A673 (cell line): ENCODE measurements around the gene PPP1R12C. TPM values are rescaled to one million over a fixed set of nuclear protein-coding genes. Genes with fewer than 3 reads are reported as not detected.

ENCODE experiments used
- BruUV-seq: library from RNA; stranded (reverse); fragments of 400-500 nt; replicated peaks from 2 replicates; lab custom pipeline; 2021; lab: Mats Ljungman, UMichigan
- CTCF ChIA-PET: fragments of 300-600 bp; sonication (Branson Sonifier 250); formaldehyde crosslinking; loops from one replicate; lab custom pipeline; 2022; ENCODE audit warnings: antibody characterized with exemption; lab: Charles Lee
- POLR2A ChIA-PET: fragments of 300-600 bp; sonication (Branson Sonifier 250); formaldehyde crosslinking; loops from one replicate; lab custom pipeline; 2022; ENCODE audit warnings: antibody characterized with exemption; ENCODE audit not compliant: low non-redundant PET; lab: Charles Lee
- DNase-seq: peaks from one replicate; pipeline ENCODE4 v3.0.0-alpha.2; 2015; ENCODE audit warnings: low spot score
- H3K27ac ChIP-seq: fragments of 200-600 bp; sonication (generic); 2 replicates; pipeline ENCODE4 v1.5.1; 2016; ENCODE audit warnings: mixed run types, low read depth, mild to moderate bottlenecking, mixed read lengths, antibody characterized with exemption, low read length; ENCODE audit not compliant: poor library complexity, severe bottlenecking
- H3K27me3 ChIP-seq: fragments of 200-600 bp; sonication (generic); replicated peaks from 2 replicates; pipeline ENCODE4 v1.6.1; 2017; ENCODE audit warnings: mixed run types, low read depth, mild to moderate bottlenecking, mixed read lengths, antibody characterized with exemption, low read length; ENCODE audit not compliant: insufficient read depth, poor library complexity
- H3K36me3 ChIP-seq: fragments of 200-600 bp; sonication (generic); 2 replicates; pipeline ENCODE4 v1.6.1; 2016; ENCODE audit warnings: mixed run types, mild to moderate bottlenecking, mixed read lengths, antibody characterized with exemption, low read length; ENCODE audit not compliant: insufficient read depth, poor library complexity, severe bottlenecking
- H3K4me1 ChIP-seq: fragments of 200-600 bp; sonication (generic); 2 replicates; pipeline ENCODE4 v1.6.1; 2017; ENCODE audit warnings: mixed run types, mild to moderate bottlenecking, mixed read lengths, antibody characterized with exemption, low read length; ENCODE audit not compliant: insufficient read depth, poor library complexity, severe bottlenecking
- H3K4me3 ChIP-seq: fragments of 200-600 bp; sonication (generic); 2 replicates; pipeline ENCODE4 v1.5.1; 2016; ENCODE audit warnings: low read depth, mixed run types, mild to moderate bottlenecking, mixed read lengths, low read length; ENCODE audit not compliant: poor library complexity, severe bottlenecking
- H3K9me3 ChIP-seq: fragments of 200-600 bp; sonication (generic); 2 replicates; pipeline ENCODE4 v1.6.1; 2016; ENCODE audit warnings: mixed run types, low read depth, mild to moderate bottlenecking, mixed read lengths, antibody characterized with exemption, low read length; ENCODE audit not compliant: poor library complexity, severe bottlenecking
- EZH2 ChIP-seq: fragments of 200-600 bp; sonication (generic); IDR thresholded peaks from 2 replicates; pipeline ENCODE4 v1.6.1; 2017; ENCODE audit warnings: borderline replicate concordance, low read depth, mild to moderate bottlenecking, mixed read lengths, antibody characterized with exemption, low read length; ENCODE audit not compliant: poor library complexity, severe bottlenecking
- intact Hi-C: fragments of 100-400 bp; cut with micrococcal nuclease; formaldehyde crosslinking; loops from one replicate; pipeline ENCODE4 v1.10.0; 2022; ENCODE audit not compliant: unreplicated experiment
- total RNA-seq: library from RNA; stranded (reverse); gene quantifications from 2 replicates; pipeline ENCODE4 v1.2.3, GENCODE V29; 2021
- TF ChIP-seq, protein P1 (sequence below): fragments of 300-800, 200-600 bp; sonication (generic); conservative IDR thresholded peaks from 2 replicates; pipeline ENCODE4 v1.5.1; 2017; ENCODE audit warnings: low read depth, mild to moderate bottlenecking, antibody characterized with exemption, low read length, moderate library complexity, mixed read lengths

Gene PPP1R12C
- total RNA-seq, 1 experiment from 2014 or later: 94.6 TPM

DNA sequence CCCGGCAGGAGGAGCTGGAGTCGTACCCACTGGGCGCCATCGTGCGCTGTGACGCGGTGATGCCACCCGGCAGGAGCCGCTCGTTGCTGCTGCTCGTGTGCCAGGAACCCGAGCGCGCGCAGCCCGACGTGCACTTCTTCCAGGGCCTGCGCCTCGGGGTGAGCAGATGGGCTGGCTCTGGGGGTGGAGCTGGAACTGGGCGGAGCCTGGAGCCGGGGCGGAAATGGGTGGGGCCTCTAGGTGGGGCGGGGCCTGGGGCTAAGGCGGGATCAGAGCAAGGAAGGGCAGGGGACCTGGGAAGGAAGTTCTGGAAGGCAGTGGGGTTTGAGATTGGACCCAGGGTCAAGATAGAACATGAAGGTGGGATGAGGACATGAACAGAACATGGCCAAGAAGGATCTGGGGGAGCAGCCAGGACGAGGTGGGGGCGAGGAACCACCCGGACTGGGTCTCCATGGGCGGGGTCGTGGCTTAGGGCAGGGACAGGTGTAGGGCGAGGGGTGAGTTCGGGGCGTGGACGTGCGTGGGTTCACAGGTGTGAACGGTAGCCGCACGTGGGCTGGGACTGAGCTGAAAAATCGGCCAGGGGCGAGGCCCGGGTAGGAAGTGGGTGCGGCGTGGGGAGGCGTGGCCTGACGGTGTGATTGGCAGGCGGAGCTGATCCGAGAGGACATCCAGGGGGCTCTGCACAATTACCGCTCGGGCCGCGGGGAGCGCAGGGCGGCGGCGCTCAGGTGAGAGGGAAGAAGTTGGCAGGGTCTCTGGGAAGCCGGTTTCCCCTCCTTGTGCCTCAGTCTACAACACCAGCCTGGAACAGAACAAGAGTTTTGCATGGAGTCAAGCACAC is 37.1 kb downstream of the PPP1R12C start:
- POLR2A ChIA-PET: no interaction called here
- peak overlapping the region; percentile 54 for H3K4me3 ChIP-seq
- TF ChIP-seq, protein P1, sequence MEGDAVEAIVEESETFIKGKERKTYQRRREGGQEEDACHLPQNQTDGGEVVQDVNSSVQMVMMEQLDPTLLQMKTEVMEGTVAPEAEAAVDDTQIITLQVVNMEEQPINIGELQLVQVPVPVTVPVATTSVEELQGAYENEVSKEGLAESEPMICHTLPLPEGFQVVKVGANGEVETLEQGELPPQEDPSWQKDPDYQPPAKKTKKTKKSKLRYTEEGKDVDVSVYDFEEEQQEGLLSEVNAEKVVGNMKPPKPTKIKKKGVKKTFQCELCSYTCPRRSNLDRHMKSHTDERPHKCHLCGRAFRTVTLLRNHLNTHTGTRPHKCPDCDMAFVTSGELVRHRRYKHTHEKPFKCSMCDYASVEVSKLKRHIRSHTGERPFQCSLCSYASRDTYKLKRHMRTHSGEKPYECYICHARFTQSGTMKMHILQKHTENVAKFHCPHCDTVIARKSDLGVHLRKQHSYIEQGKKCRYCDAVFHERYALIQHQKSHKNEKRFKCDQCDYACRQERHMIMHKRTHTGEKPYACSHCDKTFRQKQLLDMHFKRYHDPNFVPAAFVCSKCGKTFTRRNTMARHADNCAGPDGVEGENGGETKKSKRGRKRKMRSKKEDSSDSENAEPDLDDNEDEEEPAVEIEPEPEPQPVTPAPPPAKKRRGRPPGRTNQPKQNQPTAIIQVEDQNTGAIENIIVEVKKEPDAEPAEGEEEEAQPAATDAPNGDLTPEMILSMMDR: no peak
- no peak for TF ChIP-seq EZH2
- peaks cover 13% of the 10 kb centered on the region for H3K4me1 ChIP-seq
- peak; percentile 91 for DNase-seq
- peaks cover 10% of the 10 kb centered on the region for H3K27me3 ChIP-seq
- H3K36me3 ChIP-seq: no peaks in the 10 kb centered on the region
- CTCF ChIA-PET: interaction anchor here (0.5 to 0.8 kb wide), 3 partner anchors 18 to 891 kb away, joined by 4 to 6 read pairs (median 6); partner anchors contain the start of gene MBOAT7
- intact Hi-C loops: no loop called here
- H3K27ac ChIP-seq: peak overlapping the region; percentile 58
- no peaks in the 10 kb centered on the region for H3K9me3 ChIP-seq
- no TSS peak for BruUV-seq

DNA sequence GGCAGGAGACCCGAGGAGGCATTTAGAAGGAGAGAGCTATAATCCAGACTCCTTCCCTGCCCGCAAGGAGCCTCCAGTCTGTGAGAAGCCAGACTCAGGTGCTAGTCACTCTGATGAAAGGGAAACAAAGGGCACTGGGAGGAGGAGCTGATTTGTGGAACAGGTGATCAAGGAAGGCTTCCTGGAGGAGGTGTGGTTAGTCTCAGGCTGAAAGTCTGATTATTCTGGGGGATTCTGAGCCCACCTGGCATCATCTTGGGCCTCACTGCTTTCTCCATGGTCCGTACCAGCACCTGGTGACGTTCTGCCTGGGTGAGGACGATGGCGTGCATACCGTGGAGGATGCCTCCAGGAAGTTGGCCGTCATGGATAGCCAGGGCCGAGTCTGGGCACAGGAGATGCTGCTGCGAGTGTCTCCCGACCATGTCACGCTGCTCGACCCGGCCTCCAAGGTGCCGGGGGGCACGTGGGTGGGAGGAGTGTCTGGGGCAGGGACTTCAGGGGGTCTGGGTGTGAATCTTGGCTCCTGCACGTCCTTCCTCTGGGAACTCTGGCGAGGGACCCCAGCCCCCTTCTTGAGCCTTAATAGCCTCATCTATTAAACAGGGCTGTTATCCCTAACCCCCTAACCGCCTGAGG is 37.9 kb downstream of the PPP1R12C start:
- no TSS peak for BruUV-seq
- POLR2A ChIA-PET: no interaction called here
- Histone ChIP-seq H3K4me1 (peaks cover 13% of the 10 kb centered on the region), H3K36me3 (no peaks in the 10 kb centered on the region), H3K9me3 (no peaks in the 10 kb centered on the region), H3K27ac (no peak overlapping the region), H3K4me3 (peak overlapping the region; percentile 54), H3K27me3 (peaks cover 10% of the 10 kb centered on the region)
- intact Hi-C loops: no loop called here
- TF ChIP-seq, protein P1: no peak
- TF ChIP-seq EZH2: no peak
- CTCF ChIA-PET: interaction anchor here (0.6 to 0.8 kb wide), 2 partner anchors 17 to 890 kb away, joined by 6 read pairs; partner anchors contain the start of gene MBOAT7
- DNase-seq: no peak

DNA sequence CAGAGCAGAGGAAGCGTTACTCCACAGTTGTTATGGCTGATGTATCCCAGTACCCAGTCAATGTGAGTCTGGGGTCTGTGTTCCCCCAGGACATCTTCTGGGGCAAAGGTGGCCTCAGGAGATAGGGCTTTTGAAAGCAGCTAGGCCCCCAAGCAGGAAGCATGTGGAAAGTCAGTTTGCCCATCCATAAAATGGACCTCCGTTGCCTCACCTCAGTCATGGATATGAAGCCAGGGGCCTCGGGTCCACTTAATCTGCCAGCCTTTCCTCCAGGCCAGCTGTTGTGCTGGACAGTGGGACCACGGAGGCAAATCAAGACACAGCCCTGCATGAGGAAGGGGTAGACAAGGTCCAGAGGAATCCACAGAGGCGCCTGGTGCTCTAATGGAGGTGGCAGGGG is 38.4 kb downstream of the PPP1R12C start:
- POLR2A ChIA-PET: no interaction called here
- TF ChIP-seq EZH2: no peak
- TF ChIP-seq, protein P1: no peak
- Histone ChIP-seq H3K27ac (no peak overlapping the region), H3K27me3 (peaks cover 10% of the 10 kb centered on the region), H3K4me3 (no peak overlapping the region), H3K36me3 (no peaks in the 10 kb centered on the region), H3K4me1 (peaks cover 13% of the 10 kb centered on the region), H3K9me3 (no peaks in the 10 kb centered on the region)
- DNase-seq: no peak
- no TSS peak for BruUV-seq
- intact Hi-C loops: no loop called here
- CTCF ChIA-PET: no interaction called here
